ENCODE data around the gene NFYA. TPM values are rescaled to one million over a fixed set of nuclear protein-coding genes. Genes with fewer than 3 reads are reported as not detected.

NFYA gene
- total RNA-seq, 1 experiment from 2014 or later = 31.9 TPM

DNA sequence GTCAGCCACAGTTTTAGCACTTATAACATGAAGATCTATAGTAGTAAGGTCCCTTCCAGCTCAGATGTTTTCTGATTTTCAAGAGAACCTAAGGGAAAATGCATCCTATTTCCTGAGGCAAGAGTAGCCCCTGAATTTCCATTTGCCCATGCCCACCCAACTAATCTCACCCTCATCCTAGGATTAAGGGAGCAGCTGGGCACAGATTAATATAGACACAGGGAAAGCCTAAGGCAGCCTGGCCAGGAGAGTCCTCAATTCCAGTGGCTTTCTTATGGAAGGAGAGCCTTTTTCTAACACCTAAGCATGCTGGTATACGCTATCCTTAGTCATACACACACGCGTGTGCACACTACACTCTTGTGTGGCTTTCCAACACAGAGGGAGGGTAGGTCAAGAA is 18.3 kb upstream of the NFYA start:
- H3K9me2 ChIP-seq (ENCODE audit: insufficient read depth) = no peaks in the 10 kb centered on the region
- ChIA-PET CTCF (no interaction called here), POLR2A (ENCODE audit: unreplicated experiment) (interaction anchor here (0.5 kb wide), 1 partner anchor 116 kb away, joined by 3 read pairs; no protein-coding TSS in a partner anchor)
- H4K20me1 ChIP-seq (ENCODE audit: insufficient read depth) = no peaks in the 10 kb centered on the region
- no peaks in the 10 kb centered on the region for H3K36me3 ChIP-seq (ENCODE audit: low read depth)
- no peak overlapping the region for H2AFZ ChIP-seq
- H3K27me3 ChIP-seq (ENCODE audit: insufficient read depth, low read depth) = no peaks in the 10 kb centered on the region
- BruUV-seq (replicated peaks) = no TSS peak
- no peak overlapping the region for H3K27ac ChIP-seq
- H3K4me3 ChIP-seq = no peak overlapping the region
- intact Hi-C loops (cut with micrococcal nuclease; ENCODE audit: unreplicated experiment) = no loop called here
- H3F3A ChIP-seq (ENCODE audit: insufficient read depth, low read depth) = no peaks in the 10 kb centered on the region
- H3K4me1 ChIP-seq (replicated peaks; ENCODE audit: insufficient read depth) = no peaks in the 10 kb centered on the region
- TF ChIP-seq CTCF (conservative IDR thresholded peaks at IDR 0.05) = no peak
- no peak for DNase-seq
- no peaks in the 10 kb centered on the region for H3K79me2 ChIP-seq (ENCODE audit: low read depth)
- no peak overlapping the region for H3K4me2 ChIP-seq
- no peaks in the 10 kb centered on the region for H3K9me3 ChIP-seq (ENCODE audit: insufficient read depth, low read depth)

DNA sequence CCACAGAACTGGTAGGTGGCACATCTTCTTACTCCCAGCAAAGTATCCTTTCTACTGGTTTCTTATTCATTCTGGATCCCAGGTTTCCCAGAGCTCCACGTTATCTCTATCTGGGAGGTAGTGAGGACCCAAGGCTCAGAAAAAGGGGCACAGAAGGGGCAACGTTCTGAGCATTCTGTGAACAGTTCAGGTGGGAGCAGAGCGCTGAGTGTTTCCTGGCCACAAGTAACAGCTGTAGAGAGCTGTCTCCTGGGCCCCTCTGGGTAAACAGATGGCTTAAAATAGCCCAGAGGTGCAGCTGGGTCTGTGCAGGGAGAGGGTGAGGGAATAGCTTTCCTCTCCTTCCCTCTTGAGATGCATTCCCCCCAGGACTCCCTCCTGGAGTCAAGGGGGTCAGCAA is 17.6 kb upstream of the NFYA start:
- no TSS peak for BruUV-seq (replicated peaks)
- no peak for TF ChIP-seq CTCF (conservative IDR thresholded peaks at IDR 0.05)
- no peak for TF ChIP-seq EZH2 (IDR thresholded peaks at IDR 0.05; ENCODE audit: low read depth)
- H3F3A ChIP-seq (ENCODE audit: insufficient read depth, low read depth) = no peaks in the 10 kb centered on the region
- no peak overlapping the region for H3K4me2 ChIP-seq
- ChIA-PET POLR2A (ENCODE audit: unreplicated experiment) (no interaction called here), CTCF (no interaction called here)
- intact Hi-C loops (cut with micrococcal nuclease; ENCODE audit: unreplicated experiment) = no loop called here
- no peak for DNase-seq
- no peaks in the 10 kb centered on the region for H3K9me3 ChIP-seq (ENCODE audit: insufficient read depth, low read depth)
- no peaks in the 10 kb centered on the region for H3K9me2 ChIP-seq (ENCODE audit: insufficient read depth)
- H4K20me1 ChIP-seq (ENCODE audit: insufficient read depth) = no peaks in the 10 kb centered on the region
- H3K27ac ChIP-seq = no peak overlapping the region
- no peaks in the 10 kb centered on the region for H3K79me2 ChIP-seq (ENCODE audit: low read depth)
- H3K36me3 ChIP-seq (ENCODE audit: low read depth) = no peaks in the 10 kb centered on the region
- no peaks in the 10 kb centered on the region for H3K4me1 ChIP-seq (replicated peaks; ENCODE audit: insufficient read depth)
- H2AFZ ChIP-seq = no peak overlapping the region
- no peak overlapping the region for H3K4me3 ChIP-seq
- no peaks in the 10 kb centered on the region for H3K27me3 ChIP-seq (ENCODE audit: insufficient read depth, low read depth)

GRCh38 chr6:41056768-41057490 is 15.8 kb upstream of the NFYA start:
- POLR2A ChIA-PET (ENCODE audit: unreplicated experiment) = no interaction called here

More at GRCh38 chr6:41056768-41057490, 15.8 kb upstream of the NFYA start:
- Histone ChIP-seq H3K79me2 (ENCODE audit: low read depth) (no peaks in the 10 kb centered on the region), H3F3A (ENCODE audit: insufficient read depth, low read depth) (no peaks in the 10 kb centered on the region), H3K9me3 (ENCODE audit: insufficient read depth, low read depth) (no peaks in the 10 kb centered on the region), H3K4me1 (replicated peaks; ENCODE audit: insufficient read depth) (no peaks in the 10 kb centered on the region), H3K4me2 (no peak overlapping the region), H3K9me2 (ENCODE audit: insufficient read depth) (no peaks in the 10 kb centered on the region), H3K4me3 (no peak overlapping the region), H4K20me1 (ENCODE audit: insufficient read depth) (no peaks in the 10 kb centered on the region), H3K27me3 (ENCODE audit: insufficient read depth, low read depth) (no peaks in the 10 kb centered on the region), H3K27ac (no peak overlapping the region), H3K36me3 (ENCODE audit: low read depth) (no peaks in the 10 kb centered on the region), H2AFZ (no peak overlapping the region)
- CTCF ChIA-PET = interaction anchor here (1.4 kb wide), 1 partner anchor 18 kb away, joined by 3 read pairs; the partner anchor contains the start of gene UNC5CL
- intact Hi-C loops (cut with micrococcal nuclease; ENCODE audit: unreplicated experiment) = no loop called here
- TF ChIP-seq CTCF (conservative IDR thresholded peaks at IDR 0.05) = no peak
- no peak for TF ChIP-seq EZH2 (IDR thresholded peaks at IDR 0.05; ENCODE audit: low read depth)
- no TSS peak for BruUV-seq (replicated peaks)
- no peak for DNase-seq
